Neuronal stem cell (in vitro differentiated cells): ENCODE results near the gene CLMN.

Experiments used
- DNase-seq: peaks from one replicate; pipeline ENCODE4 v3.0.0-alpha.2; 2013; ENCODE audit warnings: low spot score
- H2AFZ ChIP-seq: one replicate; pipeline ENCODE4 v1.6.1; 2013; ENCODE audit warnings: mild to moderate bottlenecking, low read length, inconsistent platforms
- H2AK5ac ChIP-seq: 2 replicates; pipeline ENCODE4 v1.6.1; 2013; ENCODE audit warnings: low read depth, mild to moderate bottlenecking, inconsistent platforms, low read length, moderate library complexity, mixed read lengths
- H2BK120ac ChIP-seq: 2 replicates; pipeline ENCODE4 v1.6.1; 2013; ENCODE audit warnings: low read depth, mild to moderate bottlenecking, inconsistent platforms, low read length, moderate library complexity, mixed read lengths
- H2BK12ac ChIP-seq: one replicate; pipeline ENCODE4 v1.6.1; 2013; ENCODE audit warnings: low read length, inconsistent platforms
- H2BK15ac ChIP-seq: 2 replicates; pipeline ENCODE4 v1.6.1; 2013; ENCODE audit warnings: mild to moderate bottlenecking, low read length, inconsistent platforms, mixed read lengths
- H2BK5ac ChIP-seq: one replicate; pipeline ENCODE4 v1.6.1; 2013; ENCODE audit warnings: inconsistent platforms, mild to moderate bottlenecking, low read length, moderate library complexity
- H3K14ac ChIP-seq: one replicate; pipeline ENCODE4 v1.6.1; 2013; ENCODE audit warnings: low read length, inconsistent platforms
- H3K18ac ChIP-seq: 2 replicates; pipeline ENCODE4 v1.6.1; 2013; ENCODE audit warnings: low read length, inconsistent platforms
- H3K23ac ChIP-seq: 2 replicates; pipeline ENCODE4 v1.6.1; 2013; ENCODE audit warnings: low read depth, mild to moderate bottlenecking, mixed read lengths, low read length, inconsistent platforms; ENCODE audit not compliant: poor library complexity
- H3K27ac ChIP-seq: replicated peaks from 3 replicates; pipeline ENCODE4 v1.5.1; 2013; ENCODE audit warnings: low read length, inconsistent platforms
- H3K27me3 ChIP-seq, 3 experiments: 2 replicates each; pipeline ENCODE4 v1.6.1; 2013; ENCODE audit warnings: low read length in 3 of 3, mild to moderate bottlenecking in 2 of 3, inconsistent platforms in 1 of 3, low read depth in 1 of 3, mixed read lengths in 1 of 3, moderate library complexity in 1 of 3; ENCODE audit not compliant: control insufficient read depth in 3 of 3, insufficient read depth in 3 of 3
- H3K36me3 ChIP-seq, 2 donors: replicated peaks in 1 of 2; 2 replicates each; pipeline ENCODE4 v1.6.1; 2013; ENCODE audit warnings: low read length in 2 of 2; ENCODE audit not compliant: control insufficient read depth in 2 of 2, insufficient read depth in 2 of 2
- H3K4ac ChIP-seq: 2 replicates; pipeline ENCODE4 v1.6.1; 2013; ENCODE audit warnings: inconsistent platforms, mild to moderate bottlenecking, low read length, moderate library complexity
- H3K4me1 ChIP-seq, 2 donors: 1 replicate in 1 of 2; 2 replicates in 1 of 2; pipeline ENCODE4 v1.6.1; 2013; ENCODE audit warnings: low read length in 2 of 2, low read depth in 1 of 2; ENCODE audit not compliant: control insufficient read depth in 2 of 2, insufficient read depth in 1 of 2
- H3K4me2 ChIP-seq: one replicate; pipeline ENCODE4 v1.6.1; 2013; ENCODE audit warnings: mild to moderate bottlenecking, low read length, inconsistent platforms; ENCODE audit not compliant: insufficient read depth, poor library complexity, severe bottlenecking
- H3K4me3 ChIP-seq, 2 donors: 2 replicates each; pipeline ENCODE4 v1.5.1; 2013; ENCODE audit warnings: low read length in 2 of 2, mild to moderate bottlenecking in 2 of 2, inconsistent platforms in 1 of 2, moderate library complexity in 1 of 2
- H3K79me1 ChIP-seq: one replicate; pipeline ENCODE4 v1.6.1; 2013; ENCODE audit warnings: low read depth, mild to moderate bottlenecking, inconsistent platforms, low read length, moderate library complexity
- H3K9ac ChIP-seq: one replicate; pipeline ENCODE4 v1.6.1; 2013; ENCODE audit warnings: mild to moderate bottlenecking, low read depth, low read length, inconsistent platforms; ENCODE audit not compliant: poor library complexity
- H3K9me3 ChIP-seq, 2 donors: replicated peaks in 1 of 2; 2 replicates each; pipeline versions ENCODE3 to v1.6.1; 2013; ENCODE audit warnings: low read length in 2 of 2, mild to moderate bottlenecking in 2 of 2, inconsistent platforms in 1 of 2, low read depth in 1 of 2, mixed read lengths in 1 of 2, moderate library complexity in 1 of 2; ENCODE audit not compliant: control insufficient read depth in 2 of 2, insufficient read depth in 1 of 2
- H4K8ac ChIP-seq: one replicate; pipeline ENCODE4 v1.6.1; 2013; ENCODE audit warnings: low read depth, mild to moderate bottlenecking, inconsistent platforms, low read length, moderate library complexity
- H4K91ac ChIP-seq: one replicate; pipeline ENCODE4 v1.6.1; 2013; ENCODE audit warnings: low read length, low read depth, mild to moderate bottlenecking, inconsistent platforms; ENCODE audit not compliant: poor library complexity
- WGBS, 2 donors: extraction: QIAGEN DNeasy Blood & Tissue Kit; methylation state at CpG; one replicate each; pipeline ENCODE4 v1.1.7; 2013; ENCODE audit warnings: missing lambda C conversion rate in 2 of 2, mixed read lengths in 1 of 2; ENCODE audit not compliant: insufficient read length in 2 of 2, insufficient replicate concordance in 1 of 2; ENCODE audit errors: extremely low coverage in 2 of 2; 5-methylcytosine and 5-hydroxymethylcytosine counted together

CLMN gene

GRCh38 chr14:95300697-95301526 is 18.8 kb downstream of the CLMN start:
- no peak overlapping the region for H2AK5ac ChIP-seq
- no peak overlapping the region for H2BK5ac ChIP-seq
- no peak overlapping the region for H2BK120ac ChIP-seq
- no peak overlapping the region for H3K4me2 ChIP-seq
- H3K9ac ChIP-seq, result no peak overlapping the region
- no CpG with 5 or more reads among the region's 8 CpGs for WGBS, 2 donors
- H3K18ac ChIP-seq, result no peak overlapping the region
- peaks cover 0 to 7% of the 10 kb centered on the region in 2 donors for H3K4me1 ChIP-seq
- H3K79me1 ChIP-seq, result peaks cover 1% of the 10 kb centered on the region
- H3K9me3 ChIP-seq, result peaks cover 1 to 3% of the 10 kb centered on the region in 2 donors
- no peak overlapping the region for H4K8ac ChIP-seq
- H3K23ac ChIP-seq, result no peak overlapping the region
- H2AFZ ChIP-seq, result no peak overlapping the region
- DNase-seq, result no peak
- H2BK15ac ChIP-seq, result no peak overlapping the region
- no peak overlapping the region for H3K27ac ChIP-seq
- H3K4ac ChIP-seq, result no peak overlapping the region
- H3K14ac ChIP-seq, result no peak overlapping the region
- H2BK12ac ChIP-seq, result no peak overlapping the region
- H4K91ac ChIP-seq, result no peak overlapping the region
- H3K36me3 ChIP-seq, result no peaks in the 10 kb centered on the region
- no peaks in the 10 kb centered on the region for H3K27me3 ChIP-seq
- H3K4me3 ChIP-seq, result no peak overlapping the region

GRCh38 chr14:95300002-95300696 is 19.6 kb downstream of the CLMN start:
- Histone ChIP-seq H3K23ac (no peak overlapping the region), H3K14ac (no peak overlapping the region), H4K8ac (no peak overlapping the region), H3K9me3 (peaks cover 1 to 6% of the 10 kb centered on the region in 2 donors), H3K4ac (no peak overlapping the region), H2BK120ac (no peak overlapping the region), H3K9ac (no peak overlapping the region), H3K27ac (no peak overlapping the region), H3K4me3 (no peak overlapping the region), H4K91ac (no peak overlapping the region), H3K36me3 (no peaks in the 10 kb centered on the region), H3K18ac (no peak overlapping the region), H3K4me1 (peaks cover 0 to 7% of the 10 kb centered on the region in 2 donors), H2BK15ac (no peak overlapping the region), H3K79me1 (peaks cover 1% of the 10 kb centered on the region), H2BK12ac (no peak overlapping the region), H2AK5ac (no peak overlapping the region), H3K4me2 (no peak overlapping the region), H2BK5ac (no peak overlapping the region), H3K27me3 (no peaks in the 10 kb centered on the region), H2AFZ (no peak overlapping the region)
- no peak for DNase-seq
- no CpG with 5 or more reads among the region's 12 CpGs for WGBS, 2 donors

- H4K91ac ChIP-seq, result no peak overlapping the region
- no peak overlapping the region for H4K8ac ChIP-seq
- H3K9me3 ChIP-seq, result peaks cover 1 to 6% of the 10 kb centered on the region in 2 donors
- H3K4me3 ChIP-seq, result peak overlapping the region in 1 of 2 donors; percentile 52
- no CpG with 5 or more reads among the region's 5 CpGs for WGBS, 2 donors
- H3K27me3 ChIP-seq, result no peaks in the 10 kb centered on the region
- no peak overlapping the region for H3K4ac ChIP-seq
- peak overlapping the region; percentile 13 for H3K18ac ChIP-seq
- no peak overlapping the region for H2BK5ac ChIP-seq
- no peak overlapping the region for H3K27ac ChIP-seq
- no peak overlapping the region for H2AK5ac ChIP-seq
- H2BK12ac ChIP-seq, result no peak overlapping the region
- no peaks in the 10 kb centered on the region for H3K36me3 ChIP-seq
- peaks cover 0 to 7% of the 10 kb centered on the region in 2 donors for H3K4me1 ChIP-seq
- no peak overlapping the region for H3K4me2 ChIP-seq
- H2AFZ ChIP-seq, result no peak overlapping the region
- H2BK15ac ChIP-seq, result no peak overlapping the region
- H3K23ac ChIP-seq, result peak overlapping the region; percentile 21
- no peak for DNase-seq
- no peak overlapping the region for H3K9ac ChIP-seq
- H3K14ac ChIP-seq, result no peak overlapping the region
- peaks cover 1% of the 10 kb centered on the region for H3K79me1 ChIP-seq
- H2BK120ac ChIP-seq, result no peak overlapping the region
Observed at GRCh38 chr14:95299271-95299670, 20.4 kb downstream of the CLMN start.

GRCh38 chr14:95297832-95298231 is 21.9 kb downstream of the CLMN start:
- no peak overlapping the region for H2BK15ac ChIP-seq
- no peak overlapping the region for H2BK120ac ChIP-seq
- H3K27me3 ChIP-seq, result no peaks in the 10 kb centered on the region
- no peak overlapping the region for H3K4me2 ChIP-seq
- H3K4me3 ChIP-seq, result no peak overlapping the region
- H2AK5ac ChIP-seq, result no peak overlapping the region
- peaks cover 0 to 1% of the 10 kb centered on the region in 2 donors for H3K4me1 ChIP-seq
- no peak overlapping the region for H4K91ac ChIP-seq
- no peak overlapping the region for H3K14ac ChIP-seq
- no peak overlapping the region for H3K27ac ChIP-seq
- no peak overlapping the region for H3K18ac ChIP-seq
- WGBS, 2 donors, result no CpG with 5 or more reads among the region's 8 CpGs
- peaks cover 1% of the 10 kb centered on the region for H3K79me1 ChIP-seq
- no peak overlapping the region for H4K8ac ChIP-seq
- no peaks in the 10 kb centered on the region for H3K36me3 ChIP-seq
- DNase-seq, result no peak
- no peak overlapping the region for H3K9ac ChIP-seq
- H3K23ac ChIP-seq, result no peak overlapping the region
- no peak overlapping the region for H2AFZ ChIP-seq
- no peak overlapping the region for H2BK5ac ChIP-seq
- no peak overlapping the region for H2BK12ac ChIP-seq
- no peak overlapping the region for H3K4ac ChIP-seq
- peaks cover 1 to 6% of the 10 kb centered on the region in 2 donors for H3K9me3 ChIP-seq
